NCI-H1048 (cell line): ENCODE data around the gene CCDC192.
A peak's percentile ranks its signal among the peaks of the same experiment; 100 is the strongest.

Experiments
- DNase-seq: peaks from one replicate; lab custom pipeline; 2025; lab: John Stamatoyannopoulos, UW

The CCDC192 gene

DNA sequence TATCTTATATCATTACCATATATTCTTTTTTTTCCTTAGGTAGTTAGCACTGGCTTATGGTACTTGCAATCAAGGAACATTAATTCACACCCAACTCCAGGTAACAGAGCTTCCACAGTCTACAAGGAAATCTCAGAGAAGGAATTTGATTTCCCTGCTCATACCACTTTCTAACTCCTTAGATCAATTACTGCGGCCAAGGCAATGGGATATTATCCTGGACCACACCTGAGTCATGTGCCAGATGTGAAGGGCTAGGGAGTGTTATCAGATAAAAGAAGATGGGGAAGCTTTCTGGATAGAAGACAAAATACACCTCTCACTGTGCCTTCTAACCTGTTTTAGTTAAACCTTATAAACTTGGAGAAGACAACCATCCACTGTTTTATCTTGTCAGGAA, 181.2 kb downstream of the CCDC192 start:
- DNase-seq, result no peak

DNA sequence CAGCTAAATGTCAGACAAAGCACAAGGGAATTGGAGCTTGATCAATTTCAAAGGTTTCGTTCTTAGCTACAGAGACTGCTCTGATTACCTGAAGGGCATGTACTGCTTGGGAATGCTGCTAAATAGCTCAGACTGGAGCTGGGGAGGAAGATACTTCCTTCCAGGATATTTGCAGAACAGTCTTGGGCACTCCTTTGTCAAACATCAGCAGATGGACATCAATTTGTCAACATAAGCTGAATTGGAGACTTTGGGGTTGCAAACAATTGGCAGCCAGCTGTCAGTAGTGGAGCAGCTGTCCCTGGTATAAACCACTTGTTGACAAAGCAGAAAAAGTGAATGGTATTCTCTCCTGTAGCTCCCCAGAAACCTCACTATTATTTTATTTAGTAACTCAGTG, 182.0 kb downstream of the CCDC192 start:
- DNase-seq, result no peak

DNA sequence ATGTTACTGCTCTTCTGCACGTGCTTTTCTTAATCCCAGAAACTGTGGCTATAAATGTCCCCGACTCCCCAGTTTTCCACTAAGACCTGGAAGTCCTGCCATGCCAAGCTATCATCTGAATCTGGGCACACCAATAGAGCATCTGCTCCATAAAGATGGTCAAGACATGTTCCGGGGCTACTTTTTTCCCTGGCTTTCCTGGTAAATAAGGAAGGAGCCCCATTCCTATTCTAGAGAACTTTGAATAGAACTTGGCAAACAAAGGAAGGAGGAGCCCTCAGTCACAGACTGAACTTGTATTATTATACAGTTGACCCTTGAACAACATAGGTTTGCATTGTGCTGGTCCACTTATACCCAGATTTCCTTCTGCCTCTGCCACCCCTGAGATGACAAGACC, 182.9 kb downstream of the CCDC192 start:
- DNase-seq, result no peak

DNA sequence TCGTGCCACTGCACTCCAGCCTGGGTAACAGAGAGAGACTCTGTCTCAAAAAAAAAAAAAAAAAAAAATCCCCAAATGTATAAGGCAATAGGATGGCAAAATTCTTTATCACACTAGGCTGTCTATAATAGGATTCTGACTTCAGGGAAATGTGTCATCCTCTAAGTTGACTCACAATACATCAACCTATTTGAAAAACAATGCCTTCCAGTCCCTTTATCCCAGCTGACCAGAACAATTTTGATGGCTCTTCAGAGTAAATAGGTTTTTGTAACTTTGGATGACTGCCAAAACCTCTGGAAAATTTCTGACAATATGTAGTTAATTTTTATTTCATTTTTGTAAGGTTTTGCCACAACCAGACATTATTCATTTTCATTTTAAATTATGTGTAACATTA, 184.1 kb downstream of the CCDC192 start:
- no peak for DNase-seq

DNA sequence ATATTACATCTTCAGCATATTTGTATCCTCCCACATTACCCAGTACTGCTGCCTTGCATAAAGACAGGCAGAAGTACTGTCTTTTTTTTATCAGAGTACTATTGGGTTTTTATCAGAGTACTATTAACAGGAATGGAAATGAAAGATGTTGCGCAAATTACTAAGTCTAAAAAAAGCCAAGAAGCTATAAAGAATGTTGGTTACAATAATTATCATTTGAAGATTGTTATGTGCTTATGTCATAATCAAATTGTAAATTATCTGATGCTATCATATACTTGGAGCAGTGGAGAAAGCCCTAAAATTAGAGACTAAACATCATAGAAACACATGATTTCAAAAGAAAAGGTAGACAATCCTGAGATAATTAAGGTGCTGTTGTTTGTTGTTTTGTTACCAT, 188.8 kb downstream of the CCDC192 start:
- DNase-seq, result no peak

DNA sequence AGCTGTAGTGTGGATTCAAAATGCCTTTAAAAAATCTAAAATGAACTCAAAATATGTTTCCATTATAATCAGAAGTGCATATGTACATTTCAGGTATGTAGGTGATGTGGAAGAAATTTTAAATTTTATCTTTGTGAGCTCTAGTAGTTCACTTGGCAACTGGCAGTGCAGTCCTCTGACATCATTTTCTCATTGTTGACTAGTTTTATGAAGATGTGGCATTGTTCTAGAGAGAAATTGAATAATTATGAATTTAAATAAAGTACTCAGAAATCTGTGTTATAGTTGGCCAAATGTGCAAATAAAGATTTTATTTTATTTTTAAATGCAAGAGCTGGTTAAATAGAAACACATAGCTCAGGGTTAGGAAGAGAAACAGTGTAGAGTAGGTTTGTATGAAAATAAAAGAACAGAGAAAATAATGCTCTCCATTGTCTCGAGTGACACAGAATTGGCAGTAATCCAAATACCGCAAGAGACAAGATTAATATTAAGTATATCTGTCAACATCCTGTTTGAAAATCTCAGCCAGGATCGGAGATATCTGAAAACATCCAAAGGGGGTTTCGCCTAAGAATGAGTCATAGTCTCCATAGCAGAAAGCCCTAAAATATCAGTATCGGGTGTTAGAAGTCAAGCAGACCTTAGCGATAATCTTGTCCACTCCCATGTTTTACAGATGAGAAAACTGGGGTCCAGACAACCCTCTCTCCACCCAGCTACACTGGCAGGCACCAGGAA, 189.4 kb downstream of the CCDC192 start:
- peak; percentile 41 for DNase-seq

DNA sequence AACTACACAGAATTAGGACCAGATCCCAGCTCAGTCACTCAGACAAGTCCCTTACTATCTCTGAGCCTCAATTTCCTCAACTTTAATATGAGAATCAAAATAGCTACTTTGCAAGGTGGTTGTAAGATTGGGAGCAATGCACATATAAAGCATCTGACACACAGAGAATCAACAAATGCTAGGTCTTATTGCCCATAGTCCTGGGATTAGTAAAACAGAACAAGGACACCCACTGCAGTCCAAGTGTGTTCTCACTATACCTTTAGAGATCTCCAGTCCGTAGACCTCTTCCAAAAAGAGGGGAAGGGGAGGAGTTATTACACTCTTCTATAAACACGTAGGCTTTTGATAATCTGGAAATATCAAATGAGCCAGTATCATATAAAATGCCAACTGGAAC, 190.0 kb downstream of the CCDC192 start:
- DNase-seq, result no peak

DNA sequence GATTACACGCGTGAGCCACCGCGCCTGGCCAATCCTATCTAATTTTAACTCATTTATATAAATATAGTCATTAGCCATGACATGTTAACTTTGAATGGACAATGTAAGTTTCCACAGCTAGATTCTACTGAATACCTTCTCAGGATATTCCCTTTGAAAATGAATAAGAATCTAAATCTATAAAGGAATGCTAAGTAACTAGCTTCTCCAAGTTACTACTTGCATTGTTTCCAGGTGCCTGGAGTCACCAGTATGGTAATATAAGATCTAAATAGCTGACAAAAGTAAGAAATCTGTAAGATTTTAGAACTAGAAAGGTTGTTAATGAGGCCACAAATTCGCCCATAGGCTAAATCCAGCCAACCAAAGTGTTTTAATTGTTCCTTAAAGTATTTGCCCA, 191.3 kb downstream of the CCDC192 start:
- DNase-seq, result no peak

DNA sequence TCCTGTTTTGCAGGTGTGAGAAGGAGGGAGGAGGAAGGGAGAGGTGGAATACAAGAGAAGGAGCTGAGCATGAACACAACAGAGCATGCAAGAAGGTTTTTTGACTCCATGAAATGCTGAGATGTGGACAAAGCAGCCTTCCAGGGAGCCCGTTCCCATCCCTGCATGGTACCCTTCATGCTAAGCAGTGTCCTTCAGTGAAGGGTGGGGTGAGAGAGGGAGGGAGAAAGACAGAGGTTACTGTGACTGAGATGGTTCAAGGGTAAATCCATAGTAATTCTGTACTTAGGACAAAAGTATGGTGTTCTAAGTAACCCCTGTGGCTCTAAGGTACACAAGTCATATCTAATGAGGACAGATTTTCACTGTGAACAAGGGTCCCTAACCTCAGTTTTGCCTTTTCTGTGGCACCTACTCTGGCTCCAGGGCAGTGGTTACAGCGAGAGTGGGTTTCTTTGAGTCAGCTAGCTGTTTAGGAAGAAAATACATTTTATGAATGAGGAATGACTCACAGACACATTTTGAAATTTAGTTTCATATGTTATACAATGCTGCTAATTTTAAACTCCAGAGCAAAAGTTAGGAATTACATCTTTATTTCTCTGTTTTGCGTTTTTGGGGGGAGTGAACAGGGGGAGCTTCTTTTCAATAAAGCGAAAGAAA, 195.5 kb downstream of the CCDC192 start:
- DNase-seq, result no peak

DNA sequence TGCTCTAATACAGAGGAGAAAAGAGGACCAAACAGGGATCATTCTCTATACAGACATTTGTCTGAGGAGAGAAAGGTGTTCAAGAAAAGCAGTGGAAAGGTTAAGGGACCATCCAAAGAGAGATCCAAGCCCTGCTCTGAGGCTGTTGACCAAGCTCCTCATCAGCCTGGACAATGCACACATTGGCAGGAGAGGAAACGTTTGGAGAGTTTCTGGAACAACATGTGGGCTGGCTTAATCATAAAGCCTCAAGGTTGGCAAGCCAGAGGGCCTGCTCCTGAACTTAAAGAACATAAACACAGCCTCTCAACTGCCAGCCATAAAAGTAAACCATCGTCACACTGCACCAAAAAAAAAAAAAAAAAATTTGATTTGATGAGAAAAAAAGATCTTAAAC, 196.0 kb downstream of the CCDC192 start:
- DNase-seq, result no peak

DNA sequence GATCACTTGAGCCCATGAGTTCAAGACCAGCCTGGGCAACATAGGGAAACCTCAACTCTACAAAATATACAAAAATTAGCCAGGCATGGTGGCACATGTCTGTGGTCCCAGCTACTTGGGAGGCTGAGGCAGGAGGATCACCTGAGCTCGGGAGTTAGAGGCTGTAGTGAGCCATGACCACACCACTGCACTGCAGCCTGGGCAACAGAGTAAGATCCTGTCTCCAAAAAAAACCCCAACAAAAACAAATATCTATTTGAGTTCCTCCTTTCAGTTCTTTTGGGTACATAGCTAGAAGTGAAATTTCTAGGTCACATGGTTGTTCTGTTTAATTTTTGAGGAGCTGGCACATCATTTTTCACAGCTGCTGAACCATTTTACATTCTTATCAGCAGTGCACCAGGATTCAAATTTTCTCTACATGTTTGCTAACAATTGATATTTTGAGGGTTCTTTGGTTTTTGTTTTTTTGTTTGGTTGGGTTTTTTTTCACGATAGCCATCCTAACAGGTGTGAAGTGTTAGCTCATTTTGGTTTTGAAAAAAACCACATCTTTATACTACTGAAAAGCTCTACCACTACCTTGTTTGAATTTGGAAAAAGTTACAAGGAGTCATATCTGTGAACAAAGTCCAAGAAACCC, 203.5 kb downstream of the CCDC192 start:
- no peak for DNase-seq

DNA sequence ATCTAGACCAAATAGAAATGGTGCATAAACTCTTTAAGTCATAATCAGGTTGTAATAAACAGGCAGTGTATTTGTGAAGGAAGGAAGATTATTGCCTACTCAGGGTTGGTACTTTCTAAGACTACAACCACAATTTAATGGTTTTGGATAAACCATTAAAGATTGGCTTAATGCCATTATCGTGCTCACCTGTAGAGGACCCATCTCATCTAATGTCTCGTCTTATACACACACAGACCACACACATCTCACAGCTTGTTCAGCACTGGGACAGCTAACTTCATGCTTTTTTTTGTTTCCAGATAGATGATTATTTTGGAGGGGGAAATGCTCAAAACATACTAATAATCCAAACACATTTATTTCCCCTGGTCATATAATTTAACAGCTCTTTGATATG, 204.7 kb downstream of the CCDC192 start:
- no peak for DNase-seq

DNA sequence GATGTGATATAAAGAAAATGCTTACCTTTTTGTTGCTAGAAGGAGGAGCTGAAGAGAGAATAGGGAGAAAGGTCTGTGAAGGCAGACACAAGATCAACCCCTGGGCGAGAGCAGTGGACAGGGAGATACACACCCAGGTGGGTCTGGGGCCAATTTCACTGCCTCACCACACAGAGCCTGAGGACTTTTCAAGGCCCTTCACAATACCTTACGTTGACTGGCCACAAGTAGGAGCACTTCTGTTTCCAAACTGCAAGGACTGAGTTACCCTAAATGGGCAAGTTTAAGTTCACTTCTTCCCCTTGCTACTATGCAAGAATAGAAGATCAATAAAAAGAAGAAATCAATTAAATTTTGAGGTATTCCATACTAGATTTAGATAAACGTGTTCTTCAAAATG, 205.9 kb downstream of the CCDC192 start:
- no peak for DNase-seq

DNA sequence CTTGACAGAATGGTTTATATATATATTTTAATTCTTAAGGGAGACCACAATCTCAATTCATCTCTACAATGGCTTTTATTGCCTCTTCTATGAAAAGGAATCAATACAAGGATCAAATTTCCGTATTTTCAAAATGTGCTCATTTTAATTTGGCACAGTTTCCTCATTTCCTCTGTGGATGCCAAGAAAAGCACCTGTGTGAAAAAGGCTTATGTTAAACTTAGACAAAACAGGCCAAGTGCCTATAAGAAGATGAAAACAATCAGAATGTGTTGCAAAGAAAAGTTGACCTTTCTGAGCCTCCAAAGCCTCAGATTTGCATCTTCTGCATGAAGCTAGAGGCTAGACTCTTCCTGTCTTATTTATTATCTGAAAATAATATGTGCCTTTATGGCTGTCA, 206.6 kb downstream of the CCDC192 start:
- DNase-seq, result no peak

DNA sequence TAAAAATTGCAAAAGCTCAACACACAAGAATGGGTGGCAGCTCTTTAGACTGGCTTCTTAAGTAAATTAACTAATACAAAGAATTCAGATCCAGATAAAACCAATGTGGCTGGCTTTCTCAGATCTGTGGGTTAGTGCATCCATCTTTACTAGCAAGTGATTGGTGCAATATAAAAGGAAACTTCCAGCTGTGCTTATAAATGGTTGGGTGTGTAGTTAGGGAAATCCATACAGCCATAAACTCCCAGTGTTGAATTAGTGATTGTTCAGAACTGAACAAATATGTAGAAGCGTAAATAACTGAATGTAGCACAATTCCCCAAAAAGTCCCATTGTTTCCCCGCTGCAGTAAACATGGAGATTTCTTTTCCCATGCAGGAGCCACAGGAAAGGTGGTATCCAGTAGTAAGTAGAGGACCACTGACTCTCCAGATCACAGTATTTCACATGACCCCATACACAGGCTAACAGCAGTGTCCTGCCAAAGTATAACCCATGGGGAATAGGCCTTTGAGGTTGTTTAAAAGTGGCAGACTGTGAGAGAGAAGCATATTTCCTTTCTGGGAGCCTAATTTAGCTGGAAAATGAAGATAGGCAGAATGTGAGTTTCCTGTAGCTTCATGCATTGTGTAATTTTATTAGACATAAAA, 207.2 kb downstream of the CCDC192 start:
- DNase-seq, result no peak

DNA sequence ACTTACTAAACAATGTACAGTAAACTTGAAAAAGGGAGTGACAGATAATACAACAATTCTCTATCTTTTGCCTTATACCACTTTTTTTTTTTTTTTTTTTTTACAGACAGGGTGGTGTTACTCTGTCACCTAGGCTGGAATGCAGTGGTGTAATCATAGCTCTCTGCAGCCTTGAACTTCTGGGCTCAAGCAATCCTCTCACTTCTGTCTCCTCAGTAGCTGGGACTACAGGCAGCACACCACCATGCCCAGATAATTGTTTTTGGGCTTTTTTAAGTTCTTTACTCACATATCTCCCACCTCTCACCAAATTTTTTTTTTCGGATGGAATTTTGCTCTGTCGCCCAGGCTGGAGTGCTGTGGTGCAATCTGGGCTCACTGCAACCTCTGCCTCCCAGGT, 208.4 kb downstream of the CCDC192 start:
- no peak for DNase-seq

DNA sequence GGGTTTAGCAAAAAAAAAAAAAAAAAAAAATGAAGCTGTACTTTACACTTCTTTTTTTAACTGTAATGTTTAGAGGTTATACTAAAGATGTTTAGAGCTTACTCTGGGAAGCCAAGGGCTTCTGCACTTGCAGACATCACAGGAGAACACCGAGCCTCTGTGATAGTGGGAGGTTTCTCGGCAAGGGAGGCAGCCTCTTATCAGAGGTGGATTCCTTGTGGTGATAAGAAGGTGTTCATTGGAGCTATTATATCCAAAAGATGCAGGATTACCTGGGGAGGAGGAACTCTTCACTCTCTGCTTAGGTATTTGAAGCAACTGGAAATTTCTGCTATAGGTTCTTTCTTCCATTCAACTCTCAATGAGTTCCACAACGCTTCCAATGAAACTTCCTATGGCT, 209.2 kb downstream of the CCDC192 start:
- no peak for DNase-seq

DNA sequence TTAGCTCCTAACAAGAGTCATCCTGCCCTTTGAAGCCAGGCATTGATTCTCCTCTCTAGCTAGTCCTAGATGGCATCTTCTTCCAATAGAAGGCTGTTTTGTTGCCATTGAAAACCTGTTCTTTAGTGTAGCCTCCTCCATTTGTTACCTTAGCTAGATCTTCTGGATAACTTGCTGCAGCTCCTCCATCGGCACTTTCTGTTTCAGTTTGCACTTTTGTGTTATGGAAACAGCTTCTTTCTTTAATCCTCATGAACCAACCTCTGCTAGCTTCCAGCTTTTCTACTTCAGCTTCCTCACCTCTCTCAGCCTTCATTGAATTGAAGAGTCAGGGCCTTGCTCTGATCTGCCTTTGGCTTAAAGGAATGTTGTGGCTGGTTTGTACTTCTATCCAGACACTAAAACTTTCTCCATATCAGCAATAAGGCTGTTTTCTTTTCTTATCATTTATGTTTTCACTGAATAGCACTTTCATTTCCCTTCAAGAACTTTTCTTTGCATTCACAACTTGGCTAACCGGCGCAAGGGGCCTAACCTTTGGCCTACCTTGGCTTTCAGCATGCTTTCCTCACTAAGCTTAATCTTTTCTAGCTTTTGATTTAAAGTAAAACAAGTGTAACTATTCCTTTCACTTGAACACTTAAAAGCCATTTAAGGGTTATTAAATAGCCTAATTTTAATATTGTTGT, 213.8 kb downstream of the CCDC192 start:
- no peak for DNase-seq

DNA sequence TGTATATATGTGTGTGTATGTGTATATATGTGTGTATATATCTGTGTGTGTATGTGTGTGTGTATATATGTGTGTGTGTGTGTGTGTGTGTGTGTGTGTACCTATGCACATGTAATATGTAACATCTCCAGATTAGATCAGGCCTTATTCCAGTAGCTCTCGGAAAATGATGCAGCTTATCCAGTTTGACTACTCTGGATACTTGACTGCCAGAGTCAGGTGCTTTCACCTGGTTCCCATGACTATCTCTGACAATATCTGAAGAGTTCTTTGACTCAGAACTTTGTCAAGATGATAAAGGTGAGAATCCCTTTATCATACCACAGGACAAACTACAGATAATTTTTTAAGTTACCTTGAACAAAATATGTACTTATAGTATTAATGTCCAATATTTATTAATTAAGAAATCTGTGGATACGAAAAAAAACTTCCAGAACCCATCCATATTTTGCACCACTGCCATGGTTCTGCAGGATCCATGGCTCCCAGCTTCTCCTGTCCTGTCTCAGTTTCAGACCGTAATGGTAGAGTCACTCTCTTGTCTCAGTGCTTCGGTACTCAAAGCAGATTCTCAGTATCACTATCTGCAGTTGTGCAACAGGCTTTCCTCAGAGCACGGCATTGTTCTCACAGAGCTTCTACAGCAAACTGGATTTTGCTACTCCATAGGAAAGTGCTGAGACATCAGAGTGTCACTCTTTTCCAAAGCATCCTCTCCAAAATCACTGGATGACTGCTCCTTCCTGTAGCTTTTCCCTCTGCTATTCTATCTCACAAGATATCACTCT, 216.0 kb downstream of the CCDC192 start:
- no peak for DNase-seq

DNA sequence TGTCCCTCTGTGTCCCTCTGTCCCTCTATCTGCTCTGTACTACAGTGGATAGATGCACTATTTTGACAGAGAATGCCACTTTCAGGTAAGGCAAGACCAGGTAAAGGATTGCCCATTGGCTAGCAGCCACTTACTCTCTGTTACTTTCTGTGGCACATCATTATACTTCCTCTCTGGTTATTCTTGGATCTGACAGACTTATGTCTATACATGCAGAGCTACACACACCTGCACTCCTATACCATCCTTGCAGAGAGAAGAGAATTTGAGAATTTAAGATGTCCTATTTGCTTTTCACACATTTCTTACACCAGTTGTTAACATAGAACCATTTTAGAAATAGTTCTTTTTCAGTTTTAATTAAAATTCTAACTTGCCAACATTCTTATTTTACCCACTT, 216.6 kb downstream of the CCDC192 start:
- DNase-seq, result no peak

DNA sequence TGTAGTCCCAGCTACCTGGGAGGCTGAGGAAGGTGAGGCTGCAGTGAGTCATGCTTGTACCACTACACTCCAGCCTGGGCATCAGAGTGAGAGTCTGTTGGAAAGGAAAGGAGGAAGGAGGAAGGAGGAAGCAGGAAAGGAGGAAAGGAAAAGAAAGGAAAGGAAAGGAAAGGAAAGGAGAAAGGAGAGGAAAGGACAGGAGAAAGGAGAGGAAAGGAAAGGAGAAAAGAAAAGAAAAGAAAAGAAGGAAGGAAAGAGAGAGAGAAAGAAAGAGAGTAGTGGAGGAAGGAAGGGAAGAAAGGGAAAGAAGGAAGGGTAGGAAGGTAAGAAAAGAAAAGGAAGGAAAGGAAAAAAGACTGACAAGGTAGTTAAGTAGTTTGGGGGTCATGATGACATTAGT, 217.7 kb downstream of the CCDC192 start:
- DNase-seq, result no peak

DNA sequence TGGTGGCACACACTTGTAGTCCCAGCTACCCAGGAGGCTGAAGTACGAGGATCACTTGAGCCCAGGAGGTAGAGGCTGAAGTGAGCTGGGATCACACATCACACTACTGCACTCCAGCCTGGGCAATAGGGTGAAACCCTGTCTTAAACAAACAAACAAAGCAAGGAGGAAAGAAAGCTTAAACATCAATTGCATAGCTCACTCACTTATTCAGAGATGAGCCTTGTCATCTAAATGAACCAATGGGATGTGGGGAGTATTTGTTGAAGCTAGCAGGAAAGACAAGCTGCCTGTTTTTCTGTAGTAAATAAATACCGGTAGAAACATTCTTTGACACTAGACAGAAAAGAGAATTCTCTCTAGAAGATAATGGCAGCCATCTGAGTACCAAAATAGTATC, 219.4 kb downstream of the CCDC192 start:
- no peak for DNase-seq
